GM21447 (cell line): ENCODE results near the gene NEB.
"Not testable (repeated sequence)": the region's sequence is repeated elsewhere in the genome, so short reads cannot be mapped to it uniquely, and the experiment has no call there.

Source experiments
- ATAC-seq: cut with Tn5 transposase; IDR thresholded peaks from one replicate; pipeline ENCODE4 v1.9.1; 2021; ENCODE audit not compliant: unreplicated experiment

Gene NEB

DNA sequence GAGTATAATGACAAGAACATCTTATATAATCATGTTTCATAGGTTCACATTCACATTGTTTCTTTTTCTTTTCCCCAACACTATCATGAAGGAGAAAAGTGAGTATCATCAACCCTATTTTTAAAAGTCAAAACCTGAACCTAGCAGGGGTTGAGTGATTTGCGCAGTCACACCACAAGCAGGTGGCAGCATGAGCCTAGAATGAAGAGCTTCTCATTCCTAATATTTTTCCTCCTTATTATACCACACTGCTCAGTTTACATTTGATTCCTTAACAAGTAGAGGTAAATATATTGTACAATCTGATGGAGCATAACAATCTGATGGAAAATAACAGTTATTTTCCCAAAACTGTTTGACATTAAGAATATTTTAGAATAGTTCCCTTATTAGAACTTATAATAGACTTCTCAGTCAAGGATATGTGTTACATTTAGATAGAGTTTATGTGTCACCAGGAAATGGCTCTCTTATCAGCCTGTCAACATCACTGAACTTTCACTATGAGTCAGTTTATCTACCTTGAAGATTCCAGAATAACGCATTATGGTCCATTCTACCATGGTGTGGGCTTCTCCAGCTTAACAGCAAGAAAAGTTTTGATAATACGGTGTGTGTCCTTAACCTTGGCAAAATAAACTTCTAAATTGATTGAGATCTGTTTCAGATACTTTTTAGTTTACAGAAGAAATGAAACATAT, 119.5 kb downstream of the NEB start:
- ATAC-seq, result no peak

DNA sequence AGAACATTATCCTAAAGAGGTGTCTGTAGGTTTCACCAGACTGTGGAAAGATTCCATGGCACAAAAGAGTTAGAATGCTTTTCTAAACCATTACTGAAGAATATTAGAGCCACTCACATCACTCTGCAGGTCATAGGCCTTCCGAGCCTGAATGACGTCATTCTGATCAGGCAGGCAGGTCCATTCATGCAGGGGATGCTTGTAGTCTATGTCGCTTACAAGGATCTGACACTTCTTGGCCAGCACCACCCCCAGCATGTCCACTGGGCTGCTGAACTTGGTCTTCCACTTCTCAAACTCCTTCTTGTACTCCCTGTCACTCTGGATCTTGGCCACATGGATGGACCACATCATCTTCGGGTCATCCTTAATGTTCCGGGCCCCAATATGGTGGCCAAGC, 120.1 kb downstream of the NEB start:
- ATAC-seq, result no peak

DNA sequence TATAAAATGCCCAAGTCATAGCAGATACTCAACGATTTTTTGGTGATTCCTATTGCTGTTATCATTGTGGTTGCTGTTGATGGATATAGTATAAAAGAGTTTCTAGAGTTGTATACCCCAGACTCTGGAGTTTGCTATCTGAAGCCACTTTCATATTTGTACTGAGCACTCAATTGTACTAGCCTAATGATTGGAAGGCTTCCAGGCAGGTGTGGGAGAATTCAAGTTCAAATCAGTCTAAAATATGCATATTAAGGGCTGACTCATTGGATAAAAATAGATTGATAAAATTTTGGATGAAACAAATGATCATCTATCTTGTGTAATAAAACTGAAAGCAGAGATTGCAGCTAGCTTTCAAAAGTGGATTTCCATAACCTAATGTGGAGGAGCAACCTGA, 122.9 kb downstream of the NEB start:
- ATAC-seq, result no peak

DNA sequence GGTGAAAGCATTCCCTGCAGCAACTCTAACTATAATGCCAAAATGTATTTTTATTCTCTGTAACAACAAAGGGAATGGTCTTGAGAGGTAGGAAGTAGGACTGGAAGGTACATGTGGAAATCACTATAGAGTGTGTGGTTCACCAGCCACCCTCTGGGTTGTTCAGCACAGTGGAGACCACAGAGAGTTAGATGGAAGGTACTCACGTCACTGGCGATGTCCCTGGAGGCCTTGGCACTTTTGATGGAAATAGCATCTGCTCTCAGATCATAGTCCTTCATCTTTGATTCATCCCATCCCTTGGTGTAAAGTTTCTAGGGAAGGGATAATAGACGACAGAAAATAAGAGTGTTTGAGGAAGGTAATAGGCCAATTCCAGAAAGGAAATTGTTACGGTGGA, 124.0 kb downstream of the NEB start:
- no peak for ATAC-seq

DNA sequence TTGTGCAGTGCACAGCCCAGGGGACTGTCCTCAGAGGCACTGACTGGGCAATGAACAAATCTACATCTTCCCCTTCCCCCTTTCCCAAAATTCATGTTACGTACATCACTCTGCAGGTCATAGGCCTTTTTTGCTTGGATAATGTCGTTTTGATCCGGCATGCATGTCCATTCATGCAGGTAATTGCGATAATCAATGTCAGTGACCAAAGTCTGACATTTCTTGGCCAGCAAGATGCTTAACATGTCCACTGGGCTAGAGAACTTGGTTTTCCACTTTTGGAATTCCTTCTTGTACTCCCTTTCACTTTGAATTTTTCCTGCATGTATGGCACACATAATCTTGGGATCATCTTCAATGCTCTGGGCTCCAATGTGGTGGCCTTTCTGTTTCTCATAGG, 124.6 kb downstream of the NEB start:
- no peak for ATAC-seq

DNA sequence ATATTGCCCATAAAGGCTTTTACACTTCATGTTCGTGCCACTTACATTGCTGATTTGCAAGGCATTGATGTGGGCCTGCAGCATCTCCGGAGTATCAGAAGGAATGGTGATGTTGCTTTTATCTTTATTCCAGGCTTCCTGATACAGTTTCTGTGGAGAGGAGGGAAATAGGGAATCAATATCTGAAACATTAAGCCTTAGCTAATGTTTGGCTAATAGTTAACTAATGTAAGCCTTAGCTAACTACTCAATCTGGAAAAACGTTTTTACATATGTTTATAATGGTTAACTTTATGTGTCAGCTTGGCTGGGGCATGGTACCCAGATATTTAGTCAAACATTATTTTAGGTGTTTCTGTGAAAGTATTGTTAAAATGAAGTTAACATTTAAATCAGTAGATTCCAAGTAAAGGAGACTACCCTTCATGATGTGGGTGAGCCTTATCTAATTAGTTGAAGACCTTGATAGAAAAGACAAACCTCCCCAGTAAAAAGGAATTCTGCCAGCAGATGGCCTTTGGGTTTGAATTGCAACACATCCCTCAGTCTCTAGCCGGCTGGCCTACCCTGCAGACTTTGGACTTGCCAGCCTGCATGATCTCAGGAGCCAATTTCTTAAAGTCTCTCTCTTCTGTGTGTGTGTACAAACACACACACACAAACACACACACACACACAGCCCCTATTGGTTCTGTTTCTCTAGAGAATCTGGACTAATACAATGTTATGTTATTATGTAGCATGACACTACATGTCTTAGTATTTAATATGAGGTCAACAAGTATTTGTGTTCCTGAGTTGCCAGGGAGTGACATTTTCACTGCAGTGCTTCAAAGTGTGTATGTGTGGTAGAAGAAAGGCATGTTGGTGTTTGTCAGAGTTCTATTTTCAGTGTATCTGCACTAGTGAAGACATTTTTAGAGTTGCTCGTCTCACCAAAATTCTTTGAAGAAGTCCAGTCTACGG, 126.5 kb downstream of the NEB start:
- not testable (repeated sequence) for ATAC-seq

DNA sequence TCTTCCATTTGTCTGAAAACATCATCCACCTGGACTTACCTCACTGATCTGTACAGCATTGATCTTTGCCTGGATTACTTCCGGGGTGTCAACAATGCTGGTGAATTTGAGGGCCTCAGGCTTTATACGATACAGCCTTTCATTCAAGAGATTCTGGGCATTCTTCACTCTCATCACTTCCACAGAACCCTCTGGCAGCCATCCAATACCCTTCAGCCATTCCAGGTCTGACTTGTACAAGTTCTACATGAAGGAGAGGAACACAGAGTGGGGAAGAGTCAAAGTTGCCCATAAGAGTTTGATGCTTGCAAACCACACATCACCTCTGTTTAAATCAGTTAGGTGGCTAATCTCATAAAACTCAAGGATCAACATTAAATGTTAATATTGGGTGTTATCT, 130.7 kb downstream of the NEB start:
- ATAC-seq, result not testable (repeated sequence)

DNA sequence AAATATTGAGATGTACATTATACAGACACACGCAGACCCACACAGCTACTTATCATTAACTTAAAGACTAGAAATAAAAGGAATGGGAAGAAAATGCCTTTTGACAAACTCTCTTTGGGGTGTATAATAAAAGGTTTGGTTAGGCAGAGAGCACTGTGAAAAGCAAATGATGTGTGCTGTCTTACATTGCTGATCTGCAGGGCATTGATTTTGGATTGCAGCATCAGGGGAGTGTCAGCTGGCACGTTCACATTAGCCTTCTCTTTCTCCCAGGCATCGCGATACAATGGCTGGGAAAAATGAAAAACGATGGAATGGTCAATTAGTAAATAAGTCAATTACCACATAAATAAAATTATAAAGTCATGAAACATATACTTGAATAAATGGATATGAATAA, 131.9 kb downstream of the NEB start:
- ATAC-seq, result not testable (repeated sequence)

DNA sequence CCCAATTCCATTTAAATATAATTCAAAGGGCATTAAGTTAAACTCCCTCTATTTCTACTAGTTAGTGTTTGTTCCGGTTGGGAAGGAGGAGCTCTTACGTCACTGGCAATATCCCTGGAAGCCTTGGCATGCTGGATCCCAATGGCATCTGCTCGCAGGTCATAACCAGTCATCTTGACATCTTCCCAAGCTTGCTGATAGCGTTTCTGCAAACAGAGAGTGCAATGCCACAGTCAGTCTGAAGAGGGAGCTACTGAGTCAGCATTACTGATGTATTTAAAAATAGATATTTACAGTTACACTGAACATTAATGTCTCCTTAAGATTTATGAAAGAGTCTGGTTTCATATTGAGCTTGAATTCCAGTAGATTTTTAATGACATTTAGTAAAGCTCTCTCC, 132.5 kb downstream of the NEB start:
- ATAC-seq, result not testable (repeated sequence)

DNA sequence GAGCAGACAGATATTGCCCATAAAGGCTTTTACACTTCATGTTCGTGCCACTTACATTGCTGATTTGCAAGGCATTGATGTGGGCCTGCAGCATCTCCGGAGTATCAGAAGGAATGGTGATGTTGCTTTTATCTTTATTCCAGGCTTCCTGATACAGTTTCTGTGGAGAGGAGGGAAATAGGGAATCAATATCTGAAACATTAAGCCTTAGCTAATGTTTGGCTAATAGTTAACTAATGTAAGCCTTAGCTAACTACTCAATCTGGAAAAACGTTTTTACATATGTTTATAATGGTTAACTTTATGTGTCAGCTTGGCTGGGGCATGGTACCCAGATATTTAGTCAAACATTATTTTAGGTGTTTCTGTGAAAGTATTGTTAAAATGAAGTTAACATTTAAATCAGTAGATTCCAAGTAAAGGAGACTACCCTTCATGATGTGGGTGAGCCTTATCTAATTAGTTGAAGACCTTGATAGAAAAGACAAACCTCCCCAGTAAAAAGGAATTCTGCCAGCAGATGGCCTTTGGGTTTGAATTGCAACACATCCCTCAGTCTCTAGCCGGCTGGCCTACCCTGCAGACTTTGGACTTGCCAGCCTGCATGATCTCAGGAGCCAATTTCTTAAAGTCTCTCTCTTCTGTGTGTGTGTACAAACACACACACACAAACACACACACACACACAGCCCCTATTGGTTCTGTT, 137.2 kb downstream of the NEB start:
- not testable (repeated sequence) for ATAC-seq

DNA sequence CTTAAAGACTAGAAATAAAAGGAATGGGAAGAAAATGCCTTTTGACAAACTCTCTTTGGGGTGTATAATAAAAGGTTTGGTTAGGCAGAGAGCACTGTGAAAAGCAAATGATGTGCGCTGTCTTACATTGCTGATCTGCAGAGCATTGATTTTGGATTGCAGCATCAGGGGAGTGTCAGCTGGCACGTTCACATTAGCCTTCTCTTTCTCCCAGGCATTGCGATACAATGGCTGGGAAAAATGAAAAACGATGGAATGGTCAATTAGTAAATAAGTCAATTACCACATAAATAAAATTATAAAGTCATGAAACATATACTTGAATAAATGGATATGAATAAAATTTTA, 142.4 kb downstream of the NEB start:
- not testable (repeated sequence) for ATAC-seq

DNA sequence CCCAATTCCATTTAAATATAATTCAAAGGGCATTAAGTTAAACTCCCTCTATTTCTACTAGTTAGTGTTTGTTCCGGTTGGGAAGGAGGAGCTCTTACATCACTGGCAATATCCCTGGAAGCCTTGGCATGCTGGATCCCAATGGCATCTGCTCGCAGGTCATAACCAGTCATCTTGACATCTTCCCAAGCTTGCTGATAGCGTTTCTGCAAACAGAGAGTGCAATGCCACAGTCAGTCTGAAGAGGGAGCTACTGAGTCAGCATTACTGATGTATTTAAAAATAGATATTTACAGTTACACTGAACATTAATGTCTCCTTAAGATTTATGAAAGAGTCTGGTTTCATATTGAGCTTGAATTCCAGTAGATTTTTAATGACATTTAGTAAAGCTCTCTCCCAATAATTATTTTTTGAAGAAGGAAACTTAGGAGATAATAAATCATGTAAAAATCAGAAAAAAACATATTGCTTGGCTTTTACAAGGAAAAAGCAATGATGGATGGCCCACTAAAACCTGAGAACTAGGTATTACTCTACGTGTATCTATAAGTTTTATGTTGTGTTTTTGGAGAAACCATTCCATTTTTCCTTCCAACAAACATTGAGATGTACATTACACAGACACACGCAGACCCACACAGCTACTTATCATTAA, 142.9 kb downstream of the NEB start:
- ATAC-seq, result peak; percentile 55

DNA sequence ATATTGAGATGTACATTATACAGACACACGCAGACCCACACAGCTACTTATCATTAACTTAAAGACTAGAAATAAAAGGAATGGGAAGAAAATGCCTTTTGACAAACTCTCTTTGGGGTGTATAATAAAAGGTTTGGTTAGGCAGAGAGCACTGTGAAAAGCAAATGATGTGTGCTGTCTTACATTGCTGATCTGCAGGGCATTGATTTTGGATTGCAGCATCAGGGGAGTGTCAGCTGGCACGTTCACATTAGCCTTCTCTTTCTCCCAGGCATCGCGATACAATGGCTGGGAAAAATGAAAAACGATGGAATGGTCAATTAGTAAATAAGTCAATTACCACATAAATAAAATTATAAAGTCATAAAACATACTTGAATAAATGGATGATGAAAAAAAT, 153.0 kb downstream of the NEB start:
- ATAC-seq, result not testable (repeated sequence)

DNA sequence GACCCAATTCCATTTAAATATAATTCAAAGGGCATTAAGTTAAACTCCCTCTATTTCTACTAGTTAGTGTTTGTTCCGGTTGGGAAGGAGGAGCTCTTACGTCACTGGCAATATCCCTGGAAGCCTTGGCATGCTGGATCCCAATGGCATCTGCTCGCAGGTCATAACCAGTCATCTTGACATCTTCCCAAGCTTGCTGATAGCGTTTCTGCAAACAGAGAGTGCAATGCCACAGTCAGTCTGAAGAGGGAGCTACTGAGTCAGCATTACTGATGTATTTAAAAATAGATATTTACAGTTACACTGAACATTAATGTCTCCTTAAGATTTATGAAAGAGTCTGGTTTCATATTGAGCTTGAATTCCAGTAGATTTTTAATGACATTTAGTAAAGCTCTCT, 153.6 kb downstream of the NEB start:
- ATAC-seq, result not testable (repeated sequence)

DNA sequence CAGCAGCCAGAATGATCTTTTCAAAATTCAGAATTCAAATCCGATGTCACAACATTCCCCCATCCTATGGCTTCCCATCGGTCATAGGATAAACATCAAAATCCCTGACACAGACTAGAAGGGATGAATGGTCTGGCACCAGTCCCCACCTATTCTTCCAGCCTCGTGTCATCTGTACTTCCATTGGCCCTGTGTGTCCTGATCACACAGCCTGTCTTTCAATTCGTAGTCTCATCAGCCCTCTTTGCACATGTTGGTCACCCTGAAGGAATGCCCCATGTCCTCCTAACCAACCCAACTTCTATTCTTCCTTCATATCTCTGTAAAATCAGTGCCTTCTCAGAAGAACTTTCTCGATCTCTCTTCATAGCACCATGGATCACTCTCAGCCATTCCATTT, 157.2 kb downstream of the NEB start:
- ATAC-seq, result no peak

DNA sequence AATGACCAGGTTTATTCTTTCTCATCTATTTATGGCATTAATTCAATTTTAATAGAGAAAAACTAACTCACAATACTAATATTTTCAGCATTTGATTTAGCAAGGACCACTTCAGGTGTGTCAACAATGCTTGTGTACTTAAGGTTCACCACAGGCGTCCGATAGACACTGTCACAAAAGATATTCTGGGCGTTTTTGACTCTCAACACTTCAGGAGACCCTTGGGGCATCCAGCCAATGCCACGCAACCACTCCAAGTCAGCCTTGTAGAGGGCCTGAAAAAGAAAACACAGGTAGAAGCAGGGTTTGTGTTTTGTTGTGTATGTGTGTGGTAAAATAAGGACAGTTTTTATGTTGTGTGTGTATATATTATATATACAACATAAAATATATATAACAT, 158.2 kb downstream of the NEB start:
- ATAC-seq, result no peak

DNA sequence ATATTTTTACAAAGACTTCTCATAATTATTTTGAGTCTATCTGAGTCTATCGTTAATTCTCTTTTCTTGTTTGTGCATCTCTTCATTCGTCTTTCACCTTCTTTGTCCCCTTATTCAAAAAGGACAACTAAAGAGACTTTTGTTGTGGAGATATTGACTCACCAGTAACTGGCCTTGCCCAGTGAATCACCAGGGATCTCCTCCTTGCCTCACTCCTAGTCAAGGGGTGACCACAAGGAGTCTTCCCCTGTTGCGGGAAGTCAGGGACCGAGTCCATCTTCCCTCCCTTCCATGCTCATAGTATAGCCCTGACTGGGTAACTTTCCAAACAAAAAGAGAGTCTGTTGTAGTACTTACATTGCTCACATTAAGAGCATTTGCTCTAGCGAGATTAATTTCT, 158.9 kb downstream of the NEB start:
- ATAC-seq, result no peak

DNA sequence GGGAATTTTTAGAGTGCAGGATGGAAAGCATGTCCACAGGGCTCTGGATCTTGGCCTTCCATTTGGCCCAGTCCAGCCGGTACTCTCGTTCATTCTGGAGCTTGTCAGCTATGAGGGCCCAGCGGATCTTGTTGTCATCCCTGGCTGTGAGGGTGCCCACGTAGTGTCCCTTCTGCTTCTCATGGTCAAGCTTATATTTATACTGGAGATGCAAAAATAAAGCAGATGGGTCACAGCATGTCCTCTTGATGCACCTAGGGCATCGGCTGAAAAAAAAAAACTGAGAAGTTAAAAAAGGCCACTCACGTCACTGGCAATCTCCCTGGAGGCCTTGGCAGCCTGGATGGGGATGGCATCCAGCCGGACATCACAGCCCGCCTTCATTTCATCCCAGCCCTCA, 164.1 kb downstream of the NEB start:
- no peak for ATAC-seq

DNA sequence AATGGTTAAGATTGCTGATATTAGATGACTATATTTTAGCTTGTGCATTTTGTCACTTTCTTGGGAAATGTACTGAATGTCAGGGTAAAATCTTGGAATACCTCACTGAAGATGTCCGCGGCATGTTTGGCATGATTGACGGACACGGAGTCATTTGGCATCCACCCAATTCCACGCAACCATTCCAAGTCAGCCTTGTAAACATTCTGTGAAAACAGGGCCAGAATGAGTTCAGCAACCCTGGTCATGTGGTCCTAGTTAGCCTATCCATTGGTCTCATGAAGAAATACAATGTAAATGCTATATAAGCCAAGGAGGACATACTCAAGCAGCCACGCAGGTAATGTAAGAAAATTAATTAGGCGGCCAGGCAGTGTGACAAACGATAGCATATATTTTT, 165.1 kb downstream of the NEB start:
- ATAC-seq, result no peak

DNA sequence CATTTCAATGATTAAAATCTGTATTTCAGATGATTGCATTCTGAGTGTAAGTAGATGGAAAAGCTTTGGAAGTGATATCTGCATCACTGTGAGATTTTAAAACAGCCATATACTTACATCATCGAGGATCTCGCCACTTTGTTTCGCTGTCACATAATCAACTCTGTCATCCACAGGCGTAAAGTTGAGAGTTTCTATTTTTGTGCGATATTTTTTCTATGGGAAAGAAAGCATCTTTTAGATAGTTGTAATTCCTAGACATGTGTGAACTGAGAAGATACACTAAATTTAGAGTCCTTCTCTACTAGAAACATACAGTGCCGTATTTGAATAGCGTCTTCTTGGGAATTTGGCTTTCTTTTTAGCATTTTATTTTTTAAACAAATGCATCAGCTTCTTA, 165.8 kb downstream of the NEB start:
- ATAC-seq, result no peak

DNA sequence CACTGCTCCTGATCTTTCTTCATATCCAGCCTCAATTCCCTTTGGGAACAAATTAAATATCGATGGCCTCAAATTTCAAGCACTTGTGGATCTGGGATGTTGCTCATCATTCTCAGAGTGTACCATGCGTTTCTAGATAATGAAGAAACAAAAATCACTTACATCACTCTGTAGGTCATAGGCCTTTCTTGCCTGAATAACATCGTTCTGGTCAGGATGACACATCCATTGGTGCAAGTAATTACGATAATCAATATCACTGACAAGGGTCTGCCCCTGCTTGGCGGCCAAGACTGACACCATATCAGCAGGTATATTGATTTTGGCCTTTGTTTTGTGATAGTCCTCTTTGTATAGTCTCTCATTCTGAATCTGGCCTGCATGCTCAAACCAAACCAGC, 167.3 kb downstream of the NEB start:
- no peak for ATAC-seq
